Panc1 (cell line): Measurements from ENCODE around the gene FBXL16. TPM values are rescaled to one million over a fixed set of nuclear protein-coding genes. Genes with fewer than 3 reads are reported as not detected.

Experiments used
- ATAC-seq: fragments of 200-7000 bp; cut with Tn5 transposase; 2 replicates; pipeline ENCODE4 v1.9.1; 2020; ENCODE audit warnings: mild to moderate bottlenecking, moderate library complexity
- BruUV-seq: library from RNA; stranded (reverse); fragments of 400-500 nt; replicated peaks from 2 replicates; lab custom pipeline; 2021; lab: Mats Ljungman, UMichigan
- CTCF ChIA-PET: fragments of 300-600 bp; sonication (Branson Sonifier 250); formaldehyde crosslinking; loops from one replicate; lab custom pipeline; 2022; ENCODE audit warnings: antibody characterized with exemption; lab: Charles Lee
- POLR2A ChIA-PET: fragments of 300-600 bp; sonication (Branson Sonifier 250); formaldehyde crosslinking; loops from one replicate; lab custom pipeline; 2022; ENCODE audit warnings: antibody characterized with exemption; lab: Charles Lee
- DNase-seq: peaks from one replicate; pipeline ENCODE4 v3.0.0-alpha.2; 2010; ENCODE audit warnings: low read depth, low spot score
- H3K27ac ChIP-seq: 2 replicates; pipeline ENCODE4 v1.5.1; 2011; ENCODE audit warnings: mild to moderate bottlenecking, low read length, inconsistent platforms
- H3K27me3 ChIP-seq: fragments of 200-500 bp; sonication (Bioruptor generic); 2 replicates; pipeline ENCODE4 v1.6.0; 2014; ENCODE audit warnings: low read length, inconsistent platforms; ENCODE audit not compliant: control insufficient read depth, insufficient read depth
- H3K36me3 ChIP-seq: fragments of 200-500 bp; sonication (Bioruptor generic); 2 replicates; pipeline ENCODE4 v1.5.1; 2014; ENCODE audit warnings: inconsistent platforms, mild to moderate bottlenecking, low read length, moderate library complexity; ENCODE audit not compliant: control insufficient read depth, insufficient read depth
- H3K4me1 ChIP-seq: 2 replicates; pipeline ENCODE4 v1.5.1; 2011; ENCODE audit warnings: inconsistent platforms, mild to moderate bottlenecking, low read length, moderate library complexity; ENCODE audit not compliant: control insufficient read depth, insufficient read depth
- H3K4me3 ChIP-seq, 2 experiments: 2 replicates each; pipeline ENCODE4 v1.5.1; 2011 to 2012; ENCODE audit warnings: low read depth in 2 of 2, low read length in 2 of 2, mild to moderate bottlenecking in 2 of 2, inconsistent platforms in 1 of 2, moderate library complexity in 1 of 2
- H3K9me3 ChIP-seq: fragments of 200-500 bp; sonication (Bioruptor generic); 2 replicates; pipeline ENCODE4 v1.5.1; 2014; ENCODE audit warnings: low read depth, mild to moderate bottlenecking, inconsistent platforms, low read length, moderate library complexity; ENCODE audit not compliant: control insufficient read depth, insufficient read depth
- POLR2AphosphoS5 ChIP-seq: IDR thresholded peaks from 2 replicates; pipeline ENCODE4 v1.6.1; 2012; ENCODE audit warnings: mild to moderate bottlenecking, low read depth, low read length, moderate library complexity
- SIN3A ChIP-seq: IDR thresholded peaks from 2 replicates; pipeline ENCODE4 v1.6.1; 2012; ENCODE audit warnings: low read depth, mild to moderate bottlenecking, low read length, moderate library complexity, borderline replicate concordance; ENCODE audit not compliant: insufficient read depth
- TCF7L2 ChIP-seq: IDR thresholded peaks from 2 replicates; pipeline ENCODE4 v1.6.1; 2011; ENCODE audit warnings: mild to moderate bottlenecking, low read depth, low read length, inconsistent platforms
- in situ Hi-C: cut with HindIII; loops from 2 replicates; pipeline ENCODE4 v1.10.0; 2016; ENCODE audit warnings: low sequenced_read_pairs, low pct_unique_long_range_greater_than_20kb
- intact Hi-C: fragments of 100-400 bp; cut with micrococcal nuclease; formaldehyde crosslinking; loops from one replicate; pipeline ENCODE4 v1.10.0; 2022; ENCODE audit not compliant: unreplicated experiment
- total RNA-seq: library from RNA; stranded (reverse); gene quantifications from one replicate; pipeline ENCODE4 v1.2.1, GENCODE V29; 2021; ENCODE audit not compliant: unreplicated experiment
- TF ChIP-seq, protein P1 (sequence below): fragments of 450-650 bp; IDR thresholded peaks from 2 replicates; pipeline ENCODE4 v1.5.1; 2017; ENCODE audit warnings: mild to moderate bottlenecking
- TF ChIP-seq, protein P2 (sequence below), 2 experiments: IDR thresholded peaks; 2 replicates each; pipeline ENCODE4 v1.6.1; 2011 to 2012; ENCODE audit warnings: low read depth in 2 of 2, control low read depth in 1 of 2, low read length in 1 of 2, mild to moderate bottlenecking in 1 of 2, moderate library complexity in 1 of 2; ENCODE audit not compliant: insufficient read depth in 1 of 2

The FBXL16 gene
- total RNA-seq, 1 experiment from 2014 or later = 28.0 TPM

DNA sequence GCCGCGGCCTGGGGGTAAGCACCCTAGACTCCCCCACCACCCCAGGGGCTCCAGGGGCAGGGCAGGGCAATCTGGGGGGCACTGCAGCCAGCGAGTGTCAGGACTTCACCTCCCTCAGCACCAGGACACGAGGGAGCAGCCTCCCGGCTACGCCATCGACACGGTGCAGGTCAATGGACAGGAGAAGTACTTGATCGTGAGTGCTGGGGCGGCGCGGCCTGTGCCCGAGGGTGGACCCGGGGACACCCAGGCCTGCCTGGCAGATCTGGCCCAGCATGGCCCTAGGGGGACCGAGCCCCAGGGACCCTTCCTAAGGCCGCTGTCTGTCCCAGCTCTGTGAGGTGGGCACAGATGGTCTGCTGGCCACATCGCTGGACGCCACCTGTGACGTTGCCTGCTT is 33.2 kb downstream of the FBXL16 start:
- Histone ChIP-seq H3K27me3 (no peaks in the 10 kb centered on the region), H3K27ac (no peak overlapping the region), H3K9me3 (no peaks in the 10 kb centered on the region), H3K4me3 (no peak overlapping the region), H3K4me1 (peaks cover 28% of the 10 kb centered on the region), H3K36me3 (peaks cover 3% of the 10 kb centered on the region; the same call in 1 of the 2 replicates)
- TF ChIP-seq POLR2AphosphoS5 (no peak), SIN3A (no peak), TCF7L2 (no peak)
- TF ChIP-seq, protein P1, sequence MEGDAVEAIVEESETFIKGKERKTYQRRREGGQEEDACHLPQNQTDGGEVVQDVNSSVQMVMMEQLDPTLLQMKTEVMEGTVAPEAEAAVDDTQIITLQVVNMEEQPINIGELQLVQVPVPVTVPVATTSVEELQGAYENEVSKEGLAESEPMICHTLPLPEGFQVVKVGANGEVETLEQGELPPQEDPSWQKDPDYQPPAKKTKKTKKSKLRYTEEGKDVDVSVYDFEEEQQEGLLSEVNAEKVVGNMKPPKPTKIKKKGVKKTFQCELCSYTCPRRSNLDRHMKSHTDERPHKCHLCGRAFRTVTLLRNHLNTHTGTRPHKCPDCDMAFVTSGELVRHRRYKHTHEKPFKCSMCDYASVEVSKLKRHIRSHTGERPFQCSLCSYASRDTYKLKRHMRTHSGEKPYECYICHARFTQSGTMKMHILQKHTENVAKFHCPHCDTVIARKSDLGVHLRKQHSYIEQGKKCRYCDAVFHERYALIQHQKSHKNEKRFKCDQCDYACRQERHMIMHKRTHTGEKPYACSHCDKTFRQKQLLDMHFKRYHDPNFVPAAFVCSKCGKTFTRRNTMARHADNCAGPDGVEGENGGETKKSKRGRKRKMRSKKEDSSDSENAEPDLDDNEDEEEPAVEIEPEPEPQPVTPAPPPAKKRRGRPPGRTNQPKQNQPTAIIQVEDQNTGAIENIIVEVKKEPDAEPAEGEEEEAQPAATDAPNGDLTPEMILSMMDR = no peak
- TF ChIP-seq, protein P2, sequence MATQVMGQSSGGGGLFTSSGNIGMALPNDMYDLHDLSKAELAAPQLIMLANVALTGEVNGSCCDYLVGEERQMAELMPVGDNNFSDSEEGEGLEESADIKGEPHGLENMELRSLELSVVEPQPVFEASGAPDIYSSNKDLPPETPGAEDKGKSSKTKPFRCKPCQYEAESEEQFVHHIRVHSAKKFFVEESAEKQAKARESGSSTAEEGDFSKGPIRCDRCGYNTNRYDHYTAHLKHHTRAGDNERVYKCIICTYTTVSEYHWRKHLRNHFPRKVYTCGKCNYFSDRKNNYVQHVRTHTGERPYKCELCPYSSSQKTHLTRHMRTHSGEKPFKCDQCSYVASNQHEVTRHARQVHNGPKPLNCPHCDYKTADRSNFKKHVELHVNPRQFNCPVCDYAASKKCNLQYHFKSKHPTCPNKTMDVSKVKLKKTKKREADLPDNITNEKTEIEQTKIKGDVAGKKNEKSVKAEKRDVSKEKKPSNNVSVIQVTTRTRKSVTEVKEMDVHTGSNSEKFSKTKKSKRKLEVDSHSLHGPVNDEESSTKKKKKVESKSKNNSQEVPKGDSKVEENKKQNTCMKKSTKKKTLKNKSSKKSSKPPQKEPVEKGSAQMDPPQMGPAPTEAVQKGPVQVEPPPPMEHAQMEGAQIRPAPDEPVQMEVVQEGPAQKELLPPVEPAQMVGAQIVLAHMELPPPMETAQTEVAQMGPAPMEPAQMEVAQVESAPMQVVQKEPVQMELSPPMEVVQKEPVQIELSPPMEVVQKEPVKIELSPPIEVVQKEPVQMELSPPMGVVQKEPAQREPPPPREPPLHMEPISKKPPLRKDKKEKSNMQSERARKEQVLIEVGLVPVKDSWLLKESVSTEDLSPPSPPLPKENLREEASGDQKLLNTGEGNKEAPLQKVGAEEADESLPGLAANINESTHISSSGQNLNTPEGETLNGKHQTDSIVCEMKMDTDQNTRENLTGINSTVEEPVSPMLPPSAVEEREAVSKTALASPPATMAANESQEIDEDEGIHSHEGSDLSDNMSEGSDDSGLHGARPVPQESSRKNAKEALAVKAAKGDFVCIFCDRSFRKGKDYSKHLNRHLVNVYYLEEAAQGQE (IDR thresholded peaks at IDR 0.05; ENCODE audit: insufficient read depth in 1 of 2, low read depth in 2 of 2, low read length in 1 of 2) = no peak
- no peak for DNase-seq
- BruUV-seq = no TSS peak
- POLR2A ChIA-PET = no interaction called here
- in situ Hi-C loops = no loop called here
- ATAC-seq = no peak
- intact Hi-C loops = no loop called here
- CTCF ChIA-PET = no interaction called here

DNA sequence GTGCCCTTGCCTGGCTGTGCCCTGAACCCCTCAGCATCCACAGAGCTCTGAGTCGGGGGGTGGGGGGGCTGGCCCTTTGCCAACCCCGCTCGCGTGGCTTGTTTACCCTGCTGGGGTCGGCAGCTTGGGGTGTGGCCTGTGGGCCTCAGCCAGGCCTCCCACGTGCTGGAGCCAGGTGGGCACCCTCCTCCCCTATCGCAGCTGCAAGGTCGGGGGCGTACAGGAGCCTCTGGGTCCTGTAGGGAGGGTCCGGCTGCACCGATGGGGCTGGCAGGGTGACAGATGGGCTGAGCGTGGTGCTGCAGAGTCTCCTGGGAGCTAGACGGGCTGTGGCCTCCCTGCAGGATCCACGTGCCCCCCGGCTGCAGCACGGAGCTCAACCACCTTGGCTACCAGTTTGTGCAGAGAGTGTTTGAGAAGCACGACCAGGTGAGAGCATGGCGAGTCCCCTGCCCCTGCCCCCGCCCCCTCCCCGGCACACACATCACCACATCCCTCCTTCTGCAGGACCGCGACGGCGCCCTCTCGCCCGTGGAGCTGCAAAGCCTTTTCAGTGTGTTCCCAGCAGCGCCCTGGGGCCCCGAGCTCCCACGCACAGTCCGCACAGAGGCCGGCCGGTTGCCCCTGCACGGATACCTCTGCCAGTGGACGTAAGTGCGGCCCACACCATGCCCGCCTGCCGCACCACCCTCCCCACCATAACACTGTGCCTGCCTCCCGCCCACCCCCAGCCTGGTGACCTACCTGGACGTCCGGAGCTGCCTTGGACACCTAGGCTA is 34.1 kb downstream of the FBXL16 start:
- Histone ChIP-seq H3K27me3 (no peaks in the 10 kb centered on the region), H3K27ac (no peak overlapping the region), H3K4me1 (peaks cover 28% of the 10 kb centered on the region), H3K36me3 (peaks cover 3% of the 10 kb centered on the region; the same call in 1 of the 2 replicates), H3K9me3 (no peaks in the 10 kb centered on the region), H3K4me3 (no peak overlapping the region)
- no TSS peak for BruUV-seq
- intact Hi-C loops = no loop called here
- in situ Hi-C loops = no loop called here
- TF ChIP-seq SIN3A = no peak
- TF ChIP-seq POLR2AphosphoS5 = no peak
- no peak for TF ChIP-seq TCF7L2
- TF ChIP-seq, protein P1 = no peak
- DNase-seq (no peak), ATAC-seq (no peak)
- ChIA-PET CTCF (no interaction called here), POLR2A (no interaction called here)
